GM12864 (cell line): ENCODE measurements around the gene C16orf54.
"Not testable (repeated sequence)": the region's sequence is repeated elsewhere in the genome, so short reads cannot be mapped to it uniquely, and the experiment has no call there.

ENCODE experiments used
- DNase-seq: peaks from one replicate; pipeline ENCODE4 v3.0.0-alpha.2; 2011; ENCODE audit warnings: low read depth
- H3K4me3 ChIP-seq: 2 replicates; pipeline ENCODE4 v1.5.1; 2011; ENCODE audit warnings: mild to moderate bottlenecking, low read depth, low read length, control low read depth
- CTCF ChIP-seq: IDR thresholded peaks from 2 replicates; pipeline ENCODE4 v1.5.1; 2011; ENCODE audit warnings: low read depth, mild to moderate bottlenecking, moderate library complexity, low read length, control low read depth, inconsistent platforms; ENCODE audit errors: missing control alignments

The C16orf54 gene

GRCh38 chr16:29789775-29790182 lies 44.0 kb upstream of the C16orf54 start:
- DNase-seq, result no peak
- H3K4me3 ChIP-seq, result peak overlapping the region; percentile 94
- no peak for TF ChIP-seq CTCF

- H3K4me3 ChIP-seq, DNase-seq: not testable (repeated sequence)
These were observed 41.4 kb upstream of the C16orf54 start for GRCh38 chr16:29787155-29787554.

- no peak for DNase-seq
- no peak overlapping the region; the same call in 1 of the 2 replicates for H3K4me3 ChIP-seq
- peak; percentile 82 for TF ChIP-seq CTCF
These were observed 39.2 kb upstream of the C16orf54 start for GRCh38 chr16:29784901-29785500.

GRCh38 chr16:29784157-29784556 lies 38.4 kb upstream of the C16orf54 start:
- DNase-seq, result no peak
- TF ChIP-seq CTCF, result no peak
- no peak overlapping the region for H3K4me3 ChIP-seq

GRCh38 chr16:29783094-29783953 lies 37.5 kb upstream of the C16orf54 start:
- not testable (repeated sequence) for H3K4me3 ChIP-seq, DNase-seq

- DNase-seq, result no peak
- H3K4me3 ChIP-seq, result no peak overlapping the region
- no peak for TF ChIP-seq CTCF
These were observed 33.7 kb upstream of the C16orf54 start for GRCh38 chr16:29779474-29779873.

GRCh38 chr16:29777576-29778350 lies 32.0 kb upstream of the C16orf54 start, which contains the start of gene ZG16:
Gene ZG16 (plus strand): TSS chr16:29778256. CDS start chr16:29779267, 1,011 bp downstream.
- DNase-seq, result no peak
- TF ChIP-seq CTCF, result no peak
- H3K4me3 ChIP-seq, result no peak within 1 kb of the TSS
